Ovary (tissue), 9 donors: ENCODE measurements around the gene NXNL1. TPM values are rescaled to one million over a fixed set of nuclear protein-coding genes. Genes with fewer than 3 reads are reported as not detected.

ENCODE experiments used
- DNase-seq, 5 donors: peaks; one replicate each; pipeline ENCODE4 v3.0.0-alpha.2; 2019 to 2020
- H3K27ac ChIP-seq, 2 donors: fragments of 200-600 bp; one replicate each; pipeline versions ENCODE4 v1.5.1 to v1.8.0; 2019 to 2022
- H3K27me3 ChIP-seq: fragments of 200-600 bp; one replicate; pipeline ENCODE4 v1.8.0; 2022
- H3K36me3 ChIP-seq: fragments of 200-600 bp; sonication (generic); one replicate; pipeline ENCODE4 v1.5.1; 2019
- H3K4me1 ChIP-seq: one replicate; pipeline ENCODE4 v1.8.1; 2013; ENCODE audit warnings: mild to moderate bottlenecking, moderate library complexity; ENCODE audit not compliant: insufficient read depth
- H3K4me3 ChIP-seq: fragments of 200-600 bp; sonication (generic); one replicate; pipeline ENCODE4 v1.5.1; 2017
- H3K9me3 ChIP-seq, 2 donors: fragments of 200-600 bp in 1 of 2; sonication (generic) in 1 of 2; one replicate each; pipeline versions ENCODE4 v1.5.1 to v1.8.1; 2013 to 2019; ENCODE audit warnings: mild to moderate bottlenecking in 1 of 2, moderate library complexity in 1 of 2
- CTCF ChIP-seq, 3 donors: fragments of 450-650 bp in 2 of 3; fragments of 200-600 bp in 1 of 3; IDR thresholded peaks; one replicate each; pipeline versions ENCODE4 v1.5.1 to v1.8.0; 2016 to 2022; ENCODE audit warnings: antibody characterized with exemption in 3 of 3, mild to moderate bottlenecking in 1 of 3
- EP300 ChIP-seq: sonication (generic); formaldehyde crosslinking; IDR thresholded peaks from one replicate; pipeline ENCODE4 v1.6.1; 2017; ENCODE audit warnings: antibody characterized with exemption
- POLR2A ChIP-seq: fragments of 450-650 bp; IDR thresholded peaks from one replicate; pipeline ENCODE4 v1.6.1; 2017; ENCODE audit warnings: antibody characterized with exemption, mild to moderate bottlenecking, moderate library complexity
- WGBS, 3 donors: extraction: QIAGEN DNeasy Blood & Tissue Kit in 1 of 3; methylation state at CpG; one replicate each; pipeline versions ENCODE4 v1.1.5 to v1.1.7; 2013 to 2017; 5-methylcytosine and 5-hydroxymethylcytosine counted together
- intact Hi-C, 4 donors: fragments of 100-400 bp; cut with DNase I; formaldehyde crosslinking; loops; one replicate each; pipeline versions ENCODE4 v1.11.0 to v1.15.1; 2022 to 2023
- polyA plus RNA-seq, 2 donors: library from polyadenylated mRNA; stranded (reverse); fragments of 200-250 nt in 1 of 2; fragments of 350-450 nt in 1 of 2; fragmentation: Illumina TruSeq in 1 of 2; extraction: RNeasy Lipid Tissue Mini Kit (QIAGEN cat#74804) in 1 of 2; gene quantifications; one replicate each; pipeline ENCODE4 v1.2.3, GENCODE V29; 2013 to 2014
- total RNA-seq, 7 donors: library from RNA; depleted of rRNA in 2 of 7; stranded (reverse); fragments of >200 nt in 2 of 7; fragmentation: NEBNext Ultra II Directional in 3 of 7; extraction: Animal tissue kit (Norgen Biotek cat#: 25700) in 3 of 7; gene quantifications; one replicate each; pipeline versions ENCODE4 v1.1.0 to v1.2.4, GENCODE V29; 2016 to 2023
- donor health status: DM: no; HTN: no; CAD: no; lungs with moderate emphysema.
- donor health status: DM: no; HTN: no; CAD: no.
- donor health status: Bipolar disorder and iron deficiency.
- donor health status: DM: yes; HTN: yes; CAD: no.
- donor health status: DM: no; HTN: no; CAD: no.
- donor health status: DM: yes; HTN: yes; CAD: no.

Gene NXNL1
- total and polyA plus RNA-seq, 9 donors = 0.11 TPM; not detected in 8

DNA sequence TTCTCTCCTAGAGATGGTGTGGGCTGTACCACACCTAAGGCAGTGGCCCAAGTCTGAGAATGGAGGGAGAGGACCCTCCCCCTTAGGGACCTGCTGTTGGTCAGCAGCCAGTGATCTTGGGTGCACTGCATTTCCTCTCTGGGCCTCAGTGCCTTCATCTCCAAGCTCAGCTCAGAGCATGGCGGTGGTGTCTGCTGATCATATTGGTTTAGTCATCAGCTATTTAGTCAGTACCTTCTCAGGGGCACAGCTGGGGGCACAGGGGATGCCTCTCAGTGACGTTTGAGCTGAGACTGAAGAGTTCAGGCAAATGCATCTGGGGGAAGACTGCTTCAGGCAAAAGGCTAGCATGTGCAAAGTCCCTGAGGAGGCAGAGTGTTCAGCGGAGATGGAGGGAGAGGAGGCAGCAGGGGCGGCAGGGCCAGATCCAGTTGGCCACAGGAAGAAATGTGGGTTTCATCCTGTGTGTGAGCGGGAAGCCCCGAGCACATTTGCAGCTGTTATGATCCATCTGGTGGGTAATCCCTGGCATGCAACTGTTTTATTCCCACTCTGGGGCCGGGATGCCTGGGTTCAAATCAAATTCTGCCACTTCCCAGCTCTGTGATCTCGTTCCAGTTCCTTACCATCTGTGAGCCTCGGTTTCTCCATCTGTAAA lies 35.0 kb upstream of the NXNL1 start:
- H3K4me3 ChIP-seq = no peak overlapping the region
- no peak for DNase-seq
- H3K27ac ChIP-seq = no peak overlapping the region
- H3K36me3 ChIP-seq = no peaks in the 10 kb centered on the region
- no peaks in the 10 kb centered on the region for H3K27me3 ChIP-seq
- TF ChIP-seq POLR2A = no peak
- no peak for TF ChIP-seq EP300
- no peak for TF ChIP-seq CTCF (IDR thresholded peaks at IDR 0.05)
- no peaks in the 10 kb centered on the region for H3K4me1 ChIP-seq
- WGBS, 3 donors = 66 to 74% (median 72%) methylated on average over 9 of the region's 9 CpGs
- H3K9me3 ChIP-seq = no peaks in the 10 kb centered on the region
- intact Hi-C loops = no loop called here

- intact Hi-C loops = no loop called here
- no peak overlapping the region for H3K27ac ChIP-seq
- H3K27me3 ChIP-seq = no peaks in the 10 kb centered on the region
- 88 to 96% (median 92%) methylated on average over 5 of the region's 5 CpGs for WGBS, 3 donors
- no peaks in the 10 kb centered on the region for H3K9me3 ChIP-seq
- no peaks in the 10 kb centered on the region for H3K36me3 ChIP-seq
- DNase-seq = no peak
- H3K4me1 ChIP-seq = no peaks in the 10 kb centered on the region
- TF ChIP-seq POLR2A (no peak), CTCF (IDR thresholded peaks at IDR 0.05) (no peak), EP300 (no peak)
- H3K4me3 ChIP-seq = no peak overlapping the region
These were observed 30.6 kb upstream of the NXNL1 start for GRCh38 chr19:17491287-17491686.

- intact Hi-C loops = no loop called here
- DNase-seq = no peak
- Histone ChIP-seq H3K4me1 (no peaks in the 10 kb centered on the region), H3K9me3 (no peaks in the 10 kb centered on the region), H3K27ac (no peak overlapping the region), H3K4me3 (no peak overlapping the region), H3K36me3 (no peaks in the 10 kb centered on the region), H3K27me3 (no peaks in the 10 kb centered on the region)
- WGBS, 3 donors = 62 to 73% (median 67%) methylated on average over 4 of the region's 4 CpGs
- TF ChIP-seq EP300 = no peak
- TF ChIP-seq POLR2A = no peak
- no peak for TF ChIP-seq CTCF (IDR thresholded peaks at IDR 0.05)
These were observed 29.7 kb upstream of the NXNL1 start for GRCh38 chr19:17490411-17490810.

DNA sequence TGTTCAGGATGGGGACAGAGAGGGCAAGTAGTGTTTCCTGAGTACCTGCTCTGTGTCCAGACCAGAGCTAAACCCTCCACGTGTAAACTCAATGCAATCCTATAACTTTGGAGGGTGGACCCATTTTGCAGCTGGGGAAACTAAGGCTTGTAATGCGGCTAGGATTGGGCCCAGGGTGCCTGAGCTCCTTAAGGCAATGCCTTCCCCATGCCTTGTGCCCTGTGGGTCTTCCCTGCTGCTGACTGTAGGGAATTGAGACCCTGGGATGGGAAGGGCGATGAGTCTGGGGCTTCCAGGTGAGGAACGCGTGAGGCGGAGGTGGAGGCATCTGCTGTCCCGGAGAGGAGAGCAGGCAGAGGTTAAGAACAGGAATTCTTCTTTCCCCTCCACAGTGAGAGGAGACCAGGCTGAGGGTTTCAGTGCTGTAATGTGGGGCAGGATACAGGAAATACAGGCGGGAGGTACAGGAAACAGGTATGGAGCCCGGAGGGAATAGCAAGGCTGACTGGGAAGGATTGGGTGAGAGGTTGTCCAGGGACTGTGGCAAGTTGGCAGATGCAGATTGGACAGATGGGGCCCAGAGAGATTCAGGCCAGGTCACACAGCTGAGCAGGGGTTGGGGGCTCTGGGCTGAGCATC lies 28.8 kb upstream of the NXNL1 start:
- WGBS, 3 donors = 85 to 92% (median 89%) methylated on average over 9 of the region's 9 CpGs
- H3K36me3 ChIP-seq = no peaks in the 10 kb centered on the region
- H3K9me3 ChIP-seq = no peaks in the 10 kb centered on the region
- no peak for DNase-seq
- no peaks in the 10 kb centered on the region for H3K27me3 ChIP-seq
- no peak overlapping the region for H3K27ac ChIP-seq
- H3K4me1 ChIP-seq = no peaks in the 10 kb centered on the region
- H3K4me3 ChIP-seq = no peak overlapping the region
- intact Hi-C loops = loop anchor here in 1 of 4 donors (5.0 kb wide), 1 partner anchor 532 kb away; no protein-coding TSS in a partner anchor
- TF ChIP-seq POLR2A (no peak), CTCF (IDR thresholded peaks at IDR 0.05) (no peak), EP300 (no peak)
